Adrenal gland (tissue), 12 donors: ENCODE data around the gene LARP4B. TPM values are rescaled to one million over a fixed set of nuclear protein-coding genes. Genes with fewer than 3 reads are reported as not detected.
A peak's percentile ranks its signal among the peaks of the same experiment; 100 is the strongest.

Experiments
- DNase-seq, 7 donors: peaks; one replicate each; pipeline ENCODE4 v3.0.0-alpha.2; 2019 to 2020
- H3K27ac ChIP-seq, 5 donors: fragments of 200-600 bp; sonication (generic) in 4 of 5; 1 replicate in 3 of 5; 2 replicates in 2 of 5; pipeline versions ENCODE4 v1.5.1 to v1.8.0; 2016 to 2020; ENCODE audit warnings: mild to moderate bottlenecking in 1 of 5
- H3K27me3 ChIP-seq: fragments of 200-600 bp; 2 replicates; pipeline ENCODE4 v1.8.0; 2021
- H3K36me3 ChIP-seq, 2 donors: fragments of 200-600 bp; replicated peaks in 1 of 2; 1 replicate in 1 of 2; 2 replicates in 1 of 2; pipeline versions ENCODE4 v1.5.1 to v1.8.0; 2018 to 2022
- H3K4me1 ChIP-seq, 2 donors: fragments of 200-600 bp; replicated peaks in 1 of 2; 1 replicate in 1 of 2; 2 replicates in 1 of 2; pipeline versions ENCODE4 v1.5.1 to v1.8.0; 2018 to 2021
- H3K4me3 ChIP-seq, 4 donors: fragments of 200-600 bp; sonication (generic) in 3 of 4; one replicate each; pipeline ENCODE4 v1.5.1; 2016 to 2018
- H3K9me3 ChIP-seq, 3 donors: fragments of 200-600 bp; sonication (generic) in 1 of 3; replicated peaks in 1 of 3; 1 replicate in 2 of 3; 2 replicates in 1 of 3; pipeline versions ENCODE4 v1.5.1 to v1.8.0; 2016 to 2021
- POLR2A ChIP-seq, 2 donors: fragments of 450-650 bp; IDR thresholded peaks; one replicate each; pipeline ENCODE4 v1.6.1; 2017; ENCODE audit warnings: antibody characterized with exemption in 2 of 2, mild to moderate bottlenecking in 2 of 2, moderate library complexity in 1 of 2
- WGBS, 4 donors: extraction: QIAGEN DNeasy Blood & Tissue Kit in 2 of 4; methylation state at CpG; one replicate each; pipeline versions ENCODE4 v1.1.5 to v1.1.7; 2013 to 2017; 5-methylcytosine and 5-hydroxymethylcytosine counted together
- intact Hi-C, 2 donors: fragments of 100-400 bp; cut with DNase I; formaldehyde crosslinking; loops; one replicate each; pipeline versions ENCODE4 v1.14.1 to v1.15.0; 2022 to 2023
- polyA plus RNA-seq, 3 donors: library from polyadenylated mRNA; stranded (reverse); fragments of 200-250 nt in 2 of 3; fragments of 350-450 nt in 1 of 3; fragmentation: Illumina TruSeq in 1 of 3; extraction: RNeasy Lipid Tissue Mini Kit (QIAGEN cat#74804) in 1 of 3; gene quantifications; one replicate each; pipeline ENCODE4 v1.2.3, GENCODE V29; 2013 to 2014
- total RNA-seq, 9 donors: library from RNA; depleted of rRNA in 4 of 9; stranded (reverse); fragments of >200 nt in 4 of 9; fragments of 120-200 nt in 1 of 9; fragmentation: NEBNext Ultra II Directional in 1 of 9; extraction: Animal tissue kit (Norgen Biotek cat#: 25700) in 1 of 9; gene quantifications; one replicate each; pipeline versions ENCODE4 v1.1.0 to v1.2.4, GENCODE V29; 2013 to 2023
- TF ChIP-seq, protein P1 (sequence below), 6 experiments: fragments of 450-650 bp in 4 of 6; fragments of 200-600 bp in 2 of 6; sonication (generic) in 1 of 6; IDR thresholded peaks; 1 replicate in 5 of 6; 2 replicates in 1 of 6; pipeline versions ENCODE4 v1.5.1 to v1.8.0; 2016 to 2021; ENCODE audit warnings: antibody characterized with exemption in 6 of 6, mild to moderate bottlenecking in 2 of 6, moderate library complexity in 1 of 6
- donor health status: healthy with polysubstance abuse.
- donor health status: Bipolar disorder and iron deficiency.
- donor health status: DM: yes; HTN: yes; CAD: no.
- donor health status: DM: no; HTN: no; CAD: no.
- donor health status: DM: no; HTN: no; CAD: no.
- donor health status: DM: yes; HTN: yes; CAD: no.

The LARP4B gene
- total and polyA plus RNA-seq, 12 donors, result 17.2 to 145 (median 66.8) TPM

DNA sequence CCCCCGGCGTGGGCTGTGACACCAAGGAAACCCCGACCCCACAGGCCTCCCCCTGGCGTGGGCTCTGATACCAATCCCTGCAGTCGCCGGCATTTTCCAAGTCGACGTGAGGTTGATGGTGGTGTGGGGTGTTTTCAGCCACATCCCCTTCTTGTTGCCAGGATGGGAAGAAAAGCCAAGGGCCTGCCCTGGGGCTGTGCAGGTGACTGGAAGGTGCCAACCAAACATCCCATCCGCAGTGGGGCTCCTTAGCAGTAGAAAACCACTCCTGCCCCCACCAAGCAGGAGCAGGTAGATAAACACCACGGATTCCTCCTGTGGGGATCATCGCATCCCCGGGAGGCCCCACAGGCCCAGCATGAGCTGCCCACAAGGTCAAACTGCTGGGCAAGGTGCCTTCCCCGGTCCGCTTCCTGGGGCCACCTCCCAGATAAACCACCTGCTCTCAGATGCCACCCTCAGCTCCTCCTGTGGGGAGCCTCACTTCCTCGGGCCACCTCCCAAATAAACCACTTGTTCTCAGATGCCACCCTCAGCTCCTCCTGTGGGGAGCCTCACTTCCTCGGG is 153.5 kb downstream of the LARP4B start:
- H3K27me3 ChIP-seq, result no peaks in the 10 kb centered on the region
- no peaks in the 10 kb centered on the region for H3K9me3 ChIP-seq
- H3K4me1 ChIP-seq, result no peaks in the 10 kb centered on the region
- H3K4me3 ChIP-seq, result no peak overlapping the region
- intact Hi-C loops, result no loop called here
- no peaks in the 10 kb centered on the region for H3K36me3 ChIP-seq
- no peak for DNase-seq
- 25 to 82% (median 78%) methylated on average over 2 to 16 of the region's 16 CpGs for WGBS, 4 donors
- TF ChIP-seq, protein P1, sequence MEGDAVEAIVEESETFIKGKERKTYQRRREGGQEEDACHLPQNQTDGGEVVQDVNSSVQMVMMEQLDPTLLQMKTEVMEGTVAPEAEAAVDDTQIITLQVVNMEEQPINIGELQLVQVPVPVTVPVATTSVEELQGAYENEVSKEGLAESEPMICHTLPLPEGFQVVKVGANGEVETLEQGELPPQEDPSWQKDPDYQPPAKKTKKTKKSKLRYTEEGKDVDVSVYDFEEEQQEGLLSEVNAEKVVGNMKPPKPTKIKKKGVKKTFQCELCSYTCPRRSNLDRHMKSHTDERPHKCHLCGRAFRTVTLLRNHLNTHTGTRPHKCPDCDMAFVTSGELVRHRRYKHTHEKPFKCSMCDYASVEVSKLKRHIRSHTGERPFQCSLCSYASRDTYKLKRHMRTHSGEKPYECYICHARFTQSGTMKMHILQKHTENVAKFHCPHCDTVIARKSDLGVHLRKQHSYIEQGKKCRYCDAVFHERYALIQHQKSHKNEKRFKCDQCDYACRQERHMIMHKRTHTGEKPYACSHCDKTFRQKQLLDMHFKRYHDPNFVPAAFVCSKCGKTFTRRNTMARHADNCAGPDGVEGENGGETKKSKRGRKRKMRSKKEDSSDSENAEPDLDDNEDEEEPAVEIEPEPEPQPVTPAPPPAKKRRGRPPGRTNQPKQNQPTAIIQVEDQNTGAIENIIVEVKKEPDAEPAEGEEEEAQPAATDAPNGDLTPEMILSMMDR (IDR thresholded peaks at IDR 0.05), result no peak
- no peak for TF ChIP-seq POLR2A (IDR thresholded peaks at IDR 0.05)
- H3K27ac ChIP-seq, result no peak overlapping the region

DNA sequence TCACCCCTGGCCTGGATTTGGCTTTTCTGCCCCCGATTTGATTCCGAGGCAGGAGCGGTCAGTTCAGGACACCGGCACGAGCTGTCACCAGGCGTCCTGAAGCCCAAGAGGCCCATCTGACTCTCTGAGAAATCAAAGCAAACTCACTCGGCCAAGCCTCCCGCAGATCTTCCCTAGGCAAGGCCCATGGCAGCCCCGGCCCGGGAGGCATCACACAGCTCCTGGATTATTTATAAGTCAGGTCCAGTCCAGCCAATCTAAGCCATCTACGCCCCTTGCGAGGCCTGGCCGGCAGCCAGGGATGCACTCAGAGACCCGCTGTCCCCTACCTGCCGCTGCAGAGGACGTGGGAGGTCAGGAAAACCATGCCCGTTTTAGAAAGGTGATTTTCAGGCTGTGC is 154.7 kb downstream of the LARP4B start:
- 80 to 84% (median 83%) methylated on average over 8 to 17 of the region's 17 CpGs for WGBS, 4 donors
- Histone ChIP-seq H3K27ac (no peak overlapping the region), H3K4me1 (no peaks in the 10 kb centered on the region), H3K9me3 (no peaks in the 10 kb centered on the region), H3K4me3 (no peak overlapping the region), H3K36me3 (no peaks in the 10 kb centered on the region), H3K27me3 (no peaks in the 10 kb centered on the region)
- no peak for TF ChIP-seq POLR2A (IDR thresholded peaks at IDR 0.05)
- TF ChIP-seq, protein P1 (IDR thresholded peaks at IDR 0.05), result no peak
- intact Hi-C loops, result no loop called here
- peak in 1 of 7 donors; percentile 21 for DNase-seq

DNA sequence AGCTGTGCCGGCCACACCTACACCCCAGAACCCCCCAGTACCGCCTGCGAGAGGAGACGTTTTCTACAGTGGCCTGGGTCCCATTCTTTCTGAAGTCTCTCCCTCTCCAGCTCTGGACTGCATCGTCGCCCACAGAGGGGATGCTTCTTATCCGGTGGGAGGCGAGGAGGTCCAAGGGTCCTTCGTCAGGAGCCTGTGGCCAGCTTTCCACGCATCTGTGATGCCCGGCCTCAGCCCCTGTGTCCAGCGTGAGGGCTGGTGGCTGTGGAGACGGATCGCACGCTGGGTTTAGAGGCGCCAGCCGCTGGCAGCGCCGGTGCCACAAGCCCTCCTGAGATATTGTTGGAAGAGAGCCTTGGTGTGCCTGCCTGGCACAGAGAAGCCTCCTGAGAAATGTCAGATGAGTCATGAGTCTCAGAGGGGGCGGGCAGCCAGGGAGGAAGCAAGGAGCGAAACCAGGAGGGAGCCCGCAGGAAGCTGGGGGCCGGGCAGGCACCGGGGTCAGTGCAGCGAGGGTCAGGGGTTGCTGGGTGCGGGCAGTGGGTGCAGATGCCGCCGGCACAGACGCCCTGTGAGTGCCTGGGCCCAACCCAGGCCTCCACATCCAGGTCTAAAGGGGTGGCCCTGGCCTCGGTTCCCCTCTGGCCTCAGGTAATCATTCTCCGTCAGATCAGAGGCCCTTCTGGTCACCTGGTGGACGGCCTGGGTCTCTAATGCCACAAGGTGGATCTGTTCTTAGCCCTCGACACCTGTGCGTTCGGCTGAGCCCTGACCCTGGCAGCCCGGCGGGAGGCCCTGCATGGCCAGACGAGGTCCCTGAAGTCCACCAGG is 156.0 kb downstream of the LARP4B start:
- intact Hi-C loops, result no loop called here
- Histone ChIP-seq H3K4me3 (no peak overlapping the region), H3K36me3 (no peaks in the 10 kb centered on the region), H3K4me1 (no peaks in the 10 kb centered on the region), H3K9me3 (no peaks in the 10 kb centered on the region), H3K27me3 (no peaks in the 10 kb centered on the region), H3K27ac (peak overlapping the region in 2 of 5 donors; percentile 27 to 54)
- DNase-seq, result peak; percentile 67 to 88 (median 83)
- TF ChIP-seq, protein P1 (IDR thresholded peaks at IDR 0.05), result no peak
- TF ChIP-seq POLR2A (IDR thresholded peaks at IDR 0.05), result no peak
- 48 to 75% (median 62%) methylated on average over 29 to 38 of the region's 38 CpGs for WGBS, 4 donors

DNA sequence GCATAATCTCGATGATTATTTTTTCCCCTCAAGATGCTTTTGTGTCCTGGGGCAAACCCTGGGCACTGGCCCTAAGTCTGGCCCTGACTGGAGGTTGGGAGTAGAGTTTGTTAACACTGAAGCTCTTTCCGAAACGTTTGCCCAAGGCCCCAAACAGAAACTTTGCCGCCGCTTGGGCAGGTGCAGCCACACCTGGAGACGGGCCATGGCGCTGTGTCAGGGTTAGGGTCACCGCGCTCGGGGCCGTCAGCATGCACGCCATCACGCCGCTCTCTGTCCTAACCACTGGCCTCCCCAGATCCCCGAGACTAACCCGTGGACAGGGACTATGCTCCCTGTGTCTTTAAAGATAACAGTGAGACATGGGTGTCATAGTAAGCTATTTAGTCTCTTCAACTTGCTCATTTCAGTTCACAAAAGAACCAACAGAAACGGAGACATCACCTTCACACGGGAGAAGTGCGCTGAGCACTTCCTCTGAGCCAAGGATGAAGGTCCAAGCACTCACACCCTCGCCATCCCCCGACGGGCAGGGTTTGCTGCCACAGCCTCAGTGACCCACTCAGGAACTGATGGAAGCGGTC is 156.8 kb downstream of the LARP4B start:
- H3K4me3 ChIP-seq, result no peak overlapping the region
- H3K4me1 ChIP-seq, result no peaks in the 10 kb centered on the region
- H3K27me3 ChIP-seq, result no peaks in the 10 kb centered on the region
- DNase-seq, result no peak
- TF ChIP-seq, protein P1 (IDR thresholded peaks at IDR 0.05), result no peak
- TF ChIP-seq POLR2A (IDR thresholded peaks at IDR 0.05), result no peak
- 85 to 90% (median 88%) methylated on average over 20 to 23 of the region's 23 CpGs for WGBS, 4 donors
- intact Hi-C loops, result no loop called here
- H3K9me3 ChIP-seq, result no peaks in the 10 kb centered on the region
- no peaks in the 10 kb centered on the region for H3K36me3 ChIP-seq
- no peak overlapping the region for H3K27ac ChIP-seq
